ENCODE results near the gene CALML5. TPM values are rescaled to one million over a fixed set of nuclear protein-coding genes. Genes with fewer than 3 reads are reported as not detected.

The CALML5 gene
- total and polyA plus RNA-seq, 9 of the 15 experiments (the other 6 are each of a cell fraction or from before 2014, with no cell fraction given) = not detected

- TF ChIP-seq ZBTB49 (CRISPR knock-in tag; IDR thresholded peaks at IDR 0.05; ENCODE audit: borderline replicate concordance) = no peak
- no peak for TF ChIP-seq ZSCAN29 (IDR thresholded peaks at IDR 0.05)
- no peak for TF ChIP-seq ZNF644 (tag; IDR thresholded peaks at IDR 0.05; ENCODE audit: low read depth)
- TF ChIP-seq ZNF3 (CRISPR knock-in tag; IDR thresholded peaks at IDR 0.05) = no peak
- TF ChIP-seq ZNF263 (CRISPR knock-in tag; IDR thresholded peaks at IDR 0.05; ENCODE audit: borderline replicate concordance) = peak; percentile 66; the same call in 1 of the 2 replicates
- TF ChIP-seq CREB1 (IDR thresholded peaks at IDR 0.05) = no peak
- TF ChIP-seq CREB1 (CRISPR knock-in tag; IDR thresholded peaks at IDR 0.05) = no peak
- no peak for TF ChIP-seq EWSR1 (IDR thresholded peaks at IDR 0.05; ENCODE audit: borderline replicate concordance, low read depth, partially characterized antibody)
- TF ChIP-seq NR2F6 (CRISPR knock-in tag; IDR thresholded peaks at IDR 0.05) = no peak
- TF ChIP-seq CEBPB (tag; IDR thresholded peaks at IDR 0.05) = no peak
Observed at GRCh38 chr10:5496261-5497250, 2.8 kb downstream of the CALML5 start (continued).
